Glutamatergic neuron (in vitro differentiated cells): Measurements from ENCODE around the gene APBB1. TPM values are rescaled to one million over a fixed set of nuclear protein-coding genes. Genes with fewer than 3 reads are reported as not detected.

Source experiments
- DNase-seq: peaks from one replicate; pipeline ENCODE4 v3.0.0; 2022
- H3K27ac Mint-ChIP-seq: one replicate; pipeline ENCODE4 v1.8.0; 2020; ENCODE audit warnings: mild to moderate bottlenecking, mixed read lengths, inconsistent platforms; ENCODE audit not compliant: unreplicated experiment
- H3K27me3 Mint-ChIP-seq: one replicate; pipeline ENCODE4 v1.8.0; 2020; ENCODE audit warnings: mild to moderate bottlenecking, moderate library complexity, mixed read lengths, inconsistent platforms; ENCODE audit not compliant: unreplicated experiment
- H3K36me3 Mint-ChIP-seq: one replicate; pipeline ENCODE4 v1.8.0; 2020; ENCODE audit warnings: mild to moderate bottlenecking, mixed read lengths, inconsistent platforms; ENCODE audit not compliant: unreplicated experiment
- H3K4me1 Mint-ChIP-seq: one replicate; pipeline ENCODE4 v1.8.0; 2020; ENCODE audit warnings: mild to moderate bottlenecking, low read depth, mixed read lengths, inconsistent platforms; ENCODE audit not compliant: unreplicated experiment
- H3K4me3 Mint-ChIP-seq: one replicate; pipeline ENCODE4 v1.8.0; 2020; ENCODE audit warnings: mild to moderate bottlenecking, mixed read lengths, inconsistent platforms; ENCODE audit not compliant: unreplicated experiment
- H3K9me3 Mint-ChIP-seq: one replicate; pipeline ENCODE4 v1.8.0; 2020; ENCODE audit warnings: mild to moderate bottlenecking, moderate library complexity, mixed read lengths, inconsistent platforms; ENCODE audit not compliant: unreplicated experiment
- CTCF ChIP-seq: fragments of 200-600 bp; sonication (generic); IDR thresholded peaks from one replicate; pipeline ENCODE4 v1.5.0; 2021; ENCODE audit not compliant: partially characterized antibody, unreplicated experiment
- total RNA-seq: library from RNA; stranded (reverse); fragmentation: NEBNext Ultra II Directional; extraction: Animal tissue kit (Norgen Biotek cat#: 25700); gene quantifications from one replicate; pipeline ENCODE4 v1.2.1, GENCODE V29; 2021; ENCODE audit not compliant: unreplicated experiment

The APBB1 gene
- total RNA-seq, 1 donor from 2014 or later, result 142 TPM

- no peak for TF ChIP-seq CTCF
- H3K4me3 Mint-ChIP-seq, result no peak overlapping the region
- no peaks in the 10 kb centered on the region for H3K36me3 Mint-ChIP-seq
- no peaks in the 10 kb centered on the region for H3K4me1 Mint-ChIP-seq
- H3K27ac Mint-ChIP-seq, result no peak overlapping the region
- no peaks in the 10 kb centered on the region for H3K9me3 Mint-ChIP-seq
- DNase-seq, result no peak
- no peaks in the 10 kb centered on the region for H3K27me3 Mint-ChIP-seq
Observed at GRCh38 chr11:6371825-6372224, 47.1 kb downstream of the APBB1 start.

GRCh38 chr11:6365659-6366058 is 53.2 kb downstream of the APBB1 start:
- H3K36me3 Mint-ChIP-seq, result no peaks in the 10 kb centered on the region
- H3K4me3 Mint-ChIP-seq, result no peak overlapping the region
- H3K4me1 Mint-ChIP-seq, result no peaks in the 10 kb centered on the region
- no peak for TF ChIP-seq CTCF
- H3K27me3 Mint-ChIP-seq, result peaks cover 3% of the 10 kb centered on the region
- H3K9me3 Mint-ChIP-seq, result no peaks in the 10 kb centered on the region
- DNase-seq, result no peak
- H3K27ac Mint-ChIP-seq, result no peak overlapping the region

GRCh38 chr11:6362873-6363678 is 55.8 kb downstream of the APBB1 start:
- DNase-seq, result peak; percentile 87
- H3K4me1 Mint-ChIP-seq, result no peaks in the 10 kb centered on the region
- no peaks in the 10 kb centered on the region for H3K9me3 Mint-ChIP-seq
- TF ChIP-seq CTCF, result peak; percentile 61
- H3K36me3 Mint-ChIP-seq, result no peaks in the 10 kb centered on the region
- peaks cover 3% of the 10 kb centered on the region for H3K27me3 Mint-ChIP-seq
- H3K27ac Mint-ChIP-seq, result no peak overlapping the region
- H3K4me3 Mint-ChIP-seq, result no peak overlapping the region

GRCh38 chr11:6362185-6362872 is 56.6 kb downstream of the APBB1 start:
- Mint-ChIP-seq H3K36me3 (no peaks in the 10 kb centered on the region), H3K9me3 (no peaks in the 10 kb centered on the region), H3K4me1 (no peaks in the 10 kb centered on the region), H3K27ac (no peak overlapping the region), H3K27me3 (peaks cover 3% of the 10 kb centered on the region), H3K4me3 (no peak overlapping the region)
- DNase-seq, result no peak
- TF ChIP-seq CTCF, result no peak

- Mint-ChIP-seq H3K4me3 (no peak overlapping the region), H3K4me1 (peaks cover 1% of the 10 kb centered on the region)
Observed at GRCh38 chr11:6360183-6360582, 58.7 kb downstream of the APBB1 start.

More at GRCh38 chr11:6360183-6360582, 58.7 kb downstream of the APBB1 start:
- no peaks in the 10 kb centered on the region for H3K9me3 Mint-ChIP-seq
- peaks cover 3% of the 10 kb centered on the region for H3K27me3 Mint-ChIP-seq
- DNase-seq, result no peak
- no peaks in the 10 kb centered on the region for H3K36me3 Mint-ChIP-seq
- no peak for TF ChIP-seq CTCF
- no peak overlapping the region for H3K27ac Mint-ChIP-seq
